IMR-90 (cell line): Measurements from ENCODE around the gene FSIP1. TPM values are rescaled to one million over a fixed set of nuclear protein-coding genes. Genes with fewer than 3 reads are reported as not detected.

Experiments used
- ATAC-seq: fragments of 200-7000 bp; cut with Tn5 transposase; 2 replicates; pipeline ENCODE4 v1.9.1; 2020; ENCODE audit warnings: low read depth, mild to moderate bottlenecking, moderate library complexity
- BruUV-seq: library from RNA; stranded (reverse); fragments of 400-500 nt; replicated peaks from 2 replicates; lab custom pipeline; 2021; lab: Mats Ljungman, UMichigan
- CTCF ChIA-PET: fragments of 300-600 bp; formaldehyde crosslinking; extraction: SDS; loops from one replicate; lab custom pipeline; 2021; ENCODE audit warnings: antibody characterized with exemption; lab: Yijun Ruan, JAX
- POLR2A ChIA-PET: fragments of 300-600 bp; sonication (Branson Sonifier 250); formaldehyde crosslinking; loops from one replicate; lab custom pipeline; 2022; ENCODE audit warnings: antibody characterized with exemption; ENCODE audit not compliant: unreplicated experiment; lab: Charles Lee
- DNase-seq: peaks from one replicate; pipeline ENCODE4 v3.0.0; 2013
- H2AFZ ChIP-seq: replicated peaks from 2 replicates; pipeline ENCODE3; 2013; ENCODE audit warnings: low read length, mild to moderate bottlenecking; ENCODE audit not compliant: poor library complexity
- H2AK5ac ChIP-seq: 2 replicates; pipeline ENCODE4 v1.6.1; 2013; ENCODE audit warnings: low read depth, low read length, inconsistent platforms
- H2AK9ac ChIP-seq: replicated peaks from 2 replicates; pipeline ENCODE3; 2013; ENCODE audit warnings: mild to moderate bottlenecking, low read depth, low read length, moderate library complexity; ENCODE audit not compliant: poor library complexity
- H2BK120ac ChIP-seq: 2 replicates; pipeline ENCODE4 v1.6.1; 2013; ENCODE audit warnings: low read depth, low read length, inconsistent platforms
- H2BK15ac ChIP-seq: 3 replicates; pipeline ENCODE4 v1.6.1; 2013; ENCODE audit warnings: low read depth, low read length, inconsistent platforms
- H2BK20ac ChIP-seq: 2 replicates; pipeline ENCODE4 v1.6.1; 2013; ENCODE audit warnings: low read depth, mild to moderate bottlenecking, inconsistent platforms, low read length, moderate library complexity
- H2BK5ac ChIP-seq: 2 replicates; pipeline ENCODE4 v1.6.1; 2013; ENCODE audit warnings: mild to moderate bottlenecking, low read depth, low read length, inconsistent platforms; ENCODE audit not compliant: poor library complexity, severe bottlenecking
- H3K14ac ChIP-seq: replicated peaks from 2 replicates; pipeline ENCODE4 v1.6.1; 2013; ENCODE audit warnings: low read depth, low read length, inconsistent platforms
- H3K18ac ChIP-seq: 2 replicates; pipeline ENCODE4 v1.6.1; 2013; ENCODE audit warnings: low read depth, low read length, control low read depth
- H3K23ac ChIP-seq: 2 replicates; pipeline ENCODE4 v1.6.1; 2013; ENCODE audit warnings: low read depth, low read length, inconsistent platforms
- H3K27ac ChIP-seq: 2 replicates; pipeline ENCODE4 v1.5.1; 2013; ENCODE audit warnings: mild to moderate bottlenecking, control low read depth, low read length; ENCODE audit not compliant: insufficient read depth
- H3K27me3 ChIP-seq: 2 replicates; pipeline ENCODE4 v1.6.1; 2013; ENCODE audit warnings: low read length; ENCODE audit not compliant: control insufficient read depth, insufficient read depth
- H3K36me3 ChIP-seq: 2 replicates; pipeline ENCODE4 v1.6.1; 2013; ENCODE audit warnings: low read length, mixed read lengths; ENCODE audit not compliant: control insufficient read depth, insufficient read depth
- H3K4ac ChIP-seq: 2 replicates; pipeline ENCODE4 v1.6.1; 2013; ENCODE audit warnings: low read depth, low read length, inconsistent platforms
- H3K4me1 ChIP-seq: 2 replicates; pipeline ENCODE4 v1.6.1; 2013; ENCODE audit warnings: low read length, mixed read lengths; ENCODE audit not compliant: control insufficient read depth, insufficient read depth
- H3K4me2 ChIP-seq: 2 replicates; pipeline ENCODE4 v1.6.1; 2013; ENCODE audit warnings: low read depth, mild to moderate bottlenecking, control low read depth, low read length, moderate library complexity
- H3K4me3 ChIP-seq: 2 replicates; pipeline ENCODE4 v1.5.1; 2013; ENCODE audit warnings: low read depth, mild to moderate bottlenecking, control low read depth, low read length, moderate library complexity; ENCODE audit not compliant: insufficient read depth
- H3K56ac ChIP-seq: 2 replicates; pipeline ENCODE4 v1.6.1; 2013; ENCODE audit warnings: low read length, inconsistent platforms; ENCODE audit not compliant: insufficient read depth; ENCODE audit errors: extremely low read depth
- H3K79me1 ChIP-seq, 2 experiments: 2 replicates each; pipeline ENCODE4 v1.6.1; 2013; ENCODE audit warnings: low read length in 2 of 2, inconsistent platforms in 1 of 2, low read depth in 1 of 2
- H3K9ac ChIP-seq: 2 replicates; pipeline ENCODE4 v1.6.1; 2013; ENCODE audit warnings: low read depth, low read length, control low read depth
- H3K9me1 ChIP-seq: 2 replicates; pipeline ENCODE4 v1.6.1; 2013; ENCODE audit warnings: low read length, inconsistent platforms; ENCODE audit not compliant: insufficient read depth
- H3K9me3 ChIP-seq: 2 replicates; pipeline ENCODE4 v1.6.1; 2013; ENCODE audit warnings: low read length; ENCODE audit not compliant: control insufficient read depth, insufficient read depth
- H4K20me1 ChIP-seq: 2 replicates; pipeline ENCODE4 v1.6.1; 2013; ENCODE audit warnings: low read length, inconsistent platforms; ENCODE audit not compliant: insufficient read depth
- H4K5ac ChIP-seq: 2 replicates; pipeline ENCODE4 v1.6.1; 2013; ENCODE audit warnings: mild to moderate bottlenecking, low read depth, low read length, control low read depth
- H4K8ac ChIP-seq, 2 experiments: 2 replicates each; pipeline ENCODE4 v1.6.1; 2013; ENCODE audit warnings: low read depth in 2 of 2, low read length in 2 of 2, control low read depth in 1 of 2, inconsistent platforms in 1 of 2
- H4K91ac ChIP-seq: 2 replicates; pipeline ENCODE4 v1.6.1; 2013; ENCODE audit warnings: low read depth, low read length, inconsistent platforms; ENCODE audit not compliant: insufficient read depth
- RAD21 ChIP-seq: IDR thresholded peaks from 2 replicates; pipeline ENCODE4 v1.6.1; 2012; ENCODE audit warnings: low read length, improper control_type of control experiment
- RFX5 ChIP-seq: IDR thresholded peaks from 2 replicates; pipeline ENCODE4 v1.8.0; 2012; ENCODE audit warnings: low read depth, mild to moderate bottlenecking, low read length, moderate library complexity
- WGBS, 2 experiments: methylation state at CpG; one replicate each; pipeline versions ENCODE4 v1.1.5 to v1.1.7; 2013; ENCODE audit warnings: missing lambda C conversion rate in 2 of 2; ENCODE audit not compliant: insufficient read length in 1 of 2; ENCODE audit errors: extremely low coverage in 2 of 2; 5-methylcytosine and 5-hydroxymethylcytosine counted together
- dilution Hi-C: fragments of 300-500 bp; cut with HindIII; formaldehyde crosslinking; loops from one replicate; pipeline ENCODE4 v1.14.3; 2018; ENCODE audit warnings: low sequenced_read_pairs; ENCODE audit not compliant: unreplicated experiment
- in situ Hi-C: fragments of 300-500 bp; cut with MboI; formaldehyde crosslinking; loops from 3 replicates; pipeline ENCODE4 v1.14.3; 2019; ENCODE audit warnings: low sequenced_read_pairs, inconsistent platforms, mixed read lengths
- intact Hi-C: fragments of 100-400 bp; cut with micrococcal nuclease; formaldehyde crosslinking; loops from 2 replicates; pipeline ENCODE4 v1.10.0; 2022
- polyA plus RNA-seq, 3 experiments: library from polyadenylated mRNA; depleted of rRNA; stranded (reverse); fragments of >200 nt; gene quantifications; 2 replicates each; pipeline ENCODE4 v1.2.3, GENCODE V29; 2012; ENCODE audit warnings: low replicate concordance in 1 of 3
- total RNA-seq: library from RNA; depleted of rRNA; stranded (reverse); fragments of >200 nt; gene quantifications from 2 replicates; pipeline ENCODE4 v1.2.3, GENCODE V29; 2012

FSIP1 gene
- total and polyA plus RNA-seq, 2 of the 4 experiments (the other 2 are of a cell fraction), result 0.10 to 0.18 TPM

- no peak overlapping the region for H3K4me2 ChIP-seq
- H2AFZ ChIP-seq, result no peak overlapping the region
- H4K8ac ChIP-seq, result no peak overlapping the region
- no peaks in the 10 kb centered on the region for H3K79me1 ChIP-seq
- H2BK120ac ChIP-seq, result no peak overlapping the region
- H3K14ac ChIP-seq, result no peak overlapping the region
- H2AK9ac ChIP-seq, result no peak overlapping the region
- no peak overlapping the region for H3K27ac ChIP-seq
- no peaks in the 10 kb centered on the region for H3K9me3 ChIP-seq
- H3K23ac ChIP-seq, result no peak overlapping the region
- ATAC-seq, result no peak
- no peak overlapping the region for H3K4me3 ChIP-seq
- H3K9me1 ChIP-seq, result peaks cover 2% of the 10 kb centered on the region; the same call in 1 of the 2 replicates
- H2BK20ac ChIP-seq, result no peak overlapping the region
- no peaks in the 10 kb centered on the region for H3K36me3 ChIP-seq
- no peak overlapping the region for H3K4ac ChIP-seq
- H3K27me3 ChIP-seq, result no peaks in the 10 kb centered on the region
- no peak overlapping the region for H4K5ac ChIP-seq
- intact Hi-C loops (no loop called here), dilution Hi-C loops (no loop called here), in situ Hi-C loops (no loop called here)
- TF ChIP-seq RAD21 (no peak), RFX5 (no peak)
- H3K18ac ChIP-seq, result no peak overlapping the region
- no peak for DNase-seq
- WGBS, 2 experiments, result no CpG with 5 or more reads among the region's 2 CpGs
- no peak overlapping the region for H2BK15ac ChIP-seq
- no peak overlapping the region for H2AK5ac ChIP-seq
- peaks cover 6% of the 10 kb centered on the region; the same call in 1 of the 2 replicates for H3K4me1 ChIP-seq
- no TSS peak for BruUV-seq
- no peak overlapping the region for H3K9ac ChIP-seq
- H2BK5ac ChIP-seq, result no peak overlapping the region
- ChIA-PET POLR2A (interaction anchor here (1.1 kb wide), 1 partner anchor 8 kb away, joined by 4 read pairs; no protein-coding TSS in a partner anchor), CTCF (no interaction called here)
- H4K20me1 ChIP-seq, result no peaks in the 10 kb centered on the region
- no peak overlapping the region for H4K91ac ChIP-seq
- no peak overlapping the region for H3K56ac ChIP-seq
These were observed 136.7 kb downstream of the FSIP1 start for GRCh38 chr15:39645976-39646257.
